Measurements from ENCODE around the gene GBP4. TPM values are rescaled to one million over a fixed set of nuclear protein-coding genes. Genes with fewer than 3 reads are reported as not detected.

GBP4 gene
- total and polyA plus RNA-seq, 12 donors, result 2.9 to 46.5 (median 10.4) TPM

DNA sequence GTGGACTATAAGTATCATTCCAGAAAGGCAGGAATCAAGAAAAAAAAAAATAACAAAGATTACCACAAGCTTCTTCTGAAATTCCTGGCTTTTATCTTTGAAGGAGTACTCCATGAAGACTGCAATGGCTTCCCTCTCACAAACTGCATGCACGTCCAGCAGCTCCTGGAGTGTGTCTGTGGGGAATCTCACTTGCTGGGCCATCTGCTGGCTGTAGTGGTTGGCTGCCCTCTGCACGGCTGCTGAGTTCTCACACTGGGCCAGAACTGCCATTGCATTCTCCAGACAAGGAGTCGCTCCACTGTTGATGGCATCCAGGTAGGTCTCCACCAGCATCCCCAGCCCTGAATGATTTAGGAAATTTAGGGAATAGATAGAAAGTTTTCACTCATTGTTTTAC is 49.5 kb downstream of the GBP4 start:
- Histone ChIP-seq H3K4me3 (no peak overlapping the region), H3K4me1 (no peaks in the 10 kb centered on the region), H3K36me3 (no peaks in the 10 kb centered on the region), H3K27ac (no peak overlapping the region), H3K27me3 (no peaks in the 10 kb centered on the region), H3K9me3 (no peaks in the 10 kb centered on the region)
- intact Hi-C loops (cut with DNase I), result loop anchor here in 1 of 10 donors (10.0 kb wide), 1 partner anchor 206 kb away; no protein-coding TSS in a partner anchor
- TF ChIP-seq, protein P1, sequence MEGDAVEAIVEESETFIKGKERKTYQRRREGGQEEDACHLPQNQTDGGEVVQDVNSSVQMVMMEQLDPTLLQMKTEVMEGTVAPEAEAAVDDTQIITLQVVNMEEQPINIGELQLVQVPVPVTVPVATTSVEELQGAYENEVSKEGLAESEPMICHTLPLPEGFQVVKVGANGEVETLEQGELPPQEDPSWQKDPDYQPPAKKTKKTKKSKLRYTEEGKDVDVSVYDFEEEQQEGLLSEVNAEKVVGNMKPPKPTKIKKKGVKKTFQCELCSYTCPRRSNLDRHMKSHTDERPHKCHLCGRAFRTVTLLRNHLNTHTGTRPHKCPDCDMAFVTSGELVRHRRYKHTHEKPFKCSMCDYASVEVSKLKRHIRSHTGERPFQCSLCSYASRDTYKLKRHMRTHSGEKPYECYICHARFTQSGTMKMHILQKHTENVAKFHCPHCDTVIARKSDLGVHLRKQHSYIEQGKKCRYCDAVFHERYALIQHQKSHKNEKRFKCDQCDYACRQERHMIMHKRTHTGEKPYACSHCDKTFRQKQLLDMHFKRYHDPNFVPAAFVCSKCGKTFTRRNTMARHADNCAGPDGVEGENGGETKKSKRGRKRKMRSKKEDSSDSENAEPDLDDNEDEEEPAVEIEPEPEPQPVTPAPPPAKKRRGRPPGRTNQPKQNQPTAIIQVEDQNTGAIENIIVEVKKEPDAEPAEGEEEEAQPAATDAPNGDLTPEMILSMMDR (IDR thresholded peaks at IDR 0.05), result peak in 6 of 9 donors; percentile 11 to 38 (median 20)
- no peak for DNase-seq
- WGBS, 2 donors, result 33 to 45% methylated on average over 3 of the region's 3 CpGs
- peak in 5 of 8 donors; percentile 25 to 54 (median 45) for ATAC-seq

DNA sequence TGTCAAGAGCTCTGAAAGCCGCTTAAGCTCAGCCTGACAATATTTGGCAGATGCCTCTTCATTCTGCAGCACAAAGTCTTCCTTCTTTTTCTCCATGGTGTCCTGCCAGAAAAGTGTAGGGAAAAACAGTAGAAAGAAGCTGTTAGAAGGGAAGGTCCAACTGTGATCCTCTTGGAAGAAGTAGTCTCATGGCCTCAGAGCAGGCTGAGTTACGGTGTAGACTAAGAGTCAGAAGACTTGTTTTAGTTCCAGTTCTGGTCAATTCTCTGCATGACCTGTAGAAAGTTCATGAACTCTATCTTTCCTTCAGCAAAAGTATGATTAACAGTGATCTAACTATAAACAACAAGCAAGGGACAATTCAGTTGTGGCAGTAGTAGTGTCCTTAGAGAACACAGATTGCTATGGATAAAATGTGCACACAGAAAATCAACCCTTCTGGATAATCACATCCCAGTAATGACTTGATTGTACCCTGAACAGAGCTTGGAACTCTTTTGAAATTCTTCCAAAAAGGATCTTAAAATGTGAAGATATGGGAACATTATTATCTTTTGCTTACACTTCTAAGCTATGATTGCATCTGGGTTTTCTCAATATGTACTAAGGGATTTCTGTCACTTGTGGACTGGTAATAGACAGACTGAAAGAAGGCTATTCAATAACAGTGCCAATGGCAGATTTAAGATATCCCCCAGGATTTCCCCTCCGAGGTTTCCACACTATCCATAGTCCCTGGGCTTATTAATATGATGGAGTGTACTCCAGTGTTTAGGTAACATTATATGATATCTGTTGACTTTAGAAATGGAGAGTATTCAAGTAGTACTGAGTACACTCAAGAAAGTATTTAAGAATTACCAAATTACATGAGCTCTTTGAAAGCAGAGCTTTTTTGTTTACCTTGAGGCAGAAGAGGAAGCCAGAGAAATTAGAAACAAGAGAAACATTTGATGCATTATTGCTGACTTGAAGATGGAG is 50.8 kb downstream of the GBP4 start:
- Histone ChIP-seq H3K4me1 (no peaks in the 10 kb centered on the region), H3K4me3 (no peak overlapping the region), H3K27ac (no peak overlapping the region), H3K36me3 (no peaks in the 10 kb centered on the region), H3K9me3 (no peaks in the 10 kb centered on the region), H3K27me3 (no peaks in the 10 kb centered on the region)
- no peak for DNase-seq
- WGBS, 2 donors, result 70 to 76% methylated on average over 3 of the region's 3 CpGs
- TF ChIP-seq, protein P1 (IDR thresholded peaks at IDR 0.05), result no peak
- intact Hi-C loops (cut with DNase I), result loop anchor here in 1 of 10 donors (10.0 kb wide), 1 partner anchor 207 kb away; no protein-coding TSS in a partner anchor
- ATAC-seq, result peak in 1 of 8 donors; percentile 41

DNA sequence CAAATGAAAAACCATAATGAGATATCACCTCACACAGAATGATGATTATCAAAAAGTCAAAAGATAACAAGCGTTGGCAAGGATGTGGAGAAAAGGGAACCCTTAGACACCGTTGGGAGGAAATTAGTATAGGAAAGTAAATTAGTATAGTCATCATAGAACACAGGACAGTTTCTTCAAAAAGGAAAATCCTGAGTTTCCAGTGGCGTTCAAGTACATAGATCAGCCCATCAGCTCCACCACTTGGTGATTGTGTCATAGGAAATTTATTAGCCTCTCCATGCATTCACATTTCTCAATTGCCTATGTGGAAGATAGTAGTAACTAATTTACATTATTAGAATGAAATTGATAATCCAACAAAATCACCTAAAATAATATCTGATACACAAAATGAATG is 52.0 kb downstream of the GBP4 start:
- intact Hi-C loops (cut with DNase I), result loop anchor here in 1 of 10 donors (10.0 kb wide), 1 partner anchor 208 kb away; no protein-coding TSS in a partner anchor
- Histone ChIP-seq H3K27me3 (no peaks in the 10 kb centered on the region), H3K27ac (no peak overlapping the region), H3K36me3 (no peaks in the 10 kb centered on the region), H3K4me1 (no peaks in the 10 kb centered on the region), H3K9me3 (no peaks in the 10 kb centered on the region), H3K4me3 (no peak overlapping the region)
- 77 to 81% methylated on average over 3 of the region's 3 CpGs for WGBS, 2 donors
- TF ChIP-seq, protein P1 (IDR thresholded peaks at IDR 0.05), result no peak
- ATAC-seq (no peak), DNase-seq (no peak)

DNA sequence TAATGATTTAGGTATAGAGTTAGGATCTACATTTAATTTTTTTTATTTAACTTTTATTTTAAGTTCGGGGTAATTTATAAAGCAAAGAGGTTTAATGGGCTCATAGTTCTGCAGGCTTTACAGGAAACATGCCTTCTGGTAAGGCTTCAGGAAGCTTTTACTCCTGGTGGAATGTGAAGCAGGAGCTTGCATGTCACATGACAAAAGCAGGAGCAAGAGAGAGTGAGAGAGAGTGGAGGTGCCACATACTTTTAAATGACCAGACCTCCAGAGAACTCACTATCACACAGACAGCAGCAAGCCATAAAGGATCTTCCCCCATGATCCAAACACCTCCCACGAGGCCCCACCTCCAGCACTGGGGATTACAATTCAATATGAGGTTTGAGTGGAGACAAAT is 55.3 kb downstream of the GBP4 start:
- Histone ChIP-seq H3K9me3 (peaks cover 0 to 3% (median 0%) of the 10 kb centered on the region in 11 donors), H3K36me3 (no peaks in the 10 kb centered on the region), H3K27ac (no peak overlapping the region), H3K27me3 (no peaks in the 10 kb centered on the region), H3K4me1 (no peaks in the 10 kb centered on the region), H3K4me3 (no peak overlapping the region)
- intact Hi-C loops (cut with DNase I), result loop anchor here in 2 of 10 donors (5.0 to 10.0 kb wide), 2 partner anchors 51 to 211 kb away; no protein-coding TSS in a partner anchor
- TF ChIP-seq, protein P1 (IDR thresholded peaks at IDR 0.05), result no peak
- ATAC-seq (no peak), DNase-seq (no peak)
- WGBS, 2 donors, result 83% methylated on average over 2 of the region's 2 CpGs
